Heart left ventricle (tissue), 16 donors: ENCODE measurements around the gene ADAMTSL2. TPM values are rescaled to one million over a fixed set of nuclear protein-coding genes. Genes with fewer than 3 reads are reported as not detected.

Source experiments
- ATAC-seq, 4 donors: fragments of 200-7000 bp; cut with Tn5 transposase; one replicate each; pipeline ENCODE4 v1.9.1; 2020 to 2022; ENCODE audit warnings: moderate library complexity in 4 of 4, mild to moderate bottlenecking in 3 of 4, moderate number of reproducible peaks in 1 of 4
- DNase-seq, 5 donors: peaks; one replicate each; pipeline ENCODE4 v3.0.0-alpha.2; 2020
- H3K27ac ChIP-seq, 12 donors: fragments of 200-600 bp; sonication (generic) in 4 of 12; one replicate each; pipeline versions ENCODE4 v1.5.0 to v1.8.0; 2016 to 2022; ENCODE audit warnings: mild to moderate bottlenecking in 2 of 12
- H3K27me3 ChIP-seq, 9 donors: fragments of 200-600 bp; sonication (generic) in 2 of 9; one replicate each; pipeline versions ENCODE4 v1.5.1 to v1.8.0; 2016 to 2022; ENCODE audit warnings: mild to moderate bottlenecking in 3 of 9
- H3K36me3 ChIP-seq, 9 donors: fragments of 200-600 bp; sonication (generic) in 2 of 9; one replicate each; pipeline versions ENCODE4 v1.5.0 to v1.8.0; 2018 to 2022; ENCODE audit warnings: mild to moderate bottlenecking in 2 of 9
- H3K4me1 ChIP-seq, 12 donors: fragments of 200-600 bp; sonication (generic) in 4 of 12; one replicate each; pipeline versions ENCODE4 v1.5.0 to v1.8.0; 2016 to 2022; ENCODE audit warnings: mild to moderate bottlenecking in 3 of 12
- H3K4me3 ChIP-seq, 12 donors: fragments of 200-600 bp; sonication (generic) in 4 of 12; one replicate each; pipeline versions ENCODE4 v1.5.0 to v1.8.0; 2017 to 2022; ENCODE audit warnings: mild to moderate bottlenecking in 9 of 12, moderate library complexity in 4 of 12
- H3K9me3 ChIP-seq, 12 donors: fragments of 200-600 bp; sonication (generic) in 4 of 12; one replicate each; pipeline versions ENCODE4 v1.5.0 to v1.8.0; 2016 to 2022; ENCODE audit warnings: mild to moderate bottlenecking in 1 of 12
- CTCF ChIP-seq, 12 donors: fragments of 200-600 bp; sonication (generic) in 4 of 12; IDR thresholded peaks; one replicate each; pipeline versions ENCODE4 v1.5.0 to v1.8.0; 2018 to 2022; ENCODE audit warnings: antibody characterized with exemption in 12 of 12, mild to moderate bottlenecking in 5 of 12
- POLR2A ChIP-seq, 2 donors: fragments of 450-650 bp; IDR thresholded peaks; one replicate each; pipeline ENCODE4 v1.6.1; 2017; ENCODE audit warnings: antibody characterized with exemption in 2 of 2, mild to moderate bottlenecking in 2 of 2, moderate library complexity in 2 of 2
- WGBS, 4 donors: extraction: QIAGEN DNeasy Blood & Tissue Kit in 2 of 4; methylation state at CpG; one replicate each; pipeline versions ENCODE4 v1.1.5 to v1.1.7; 2013 to 2018; 5-methylcytosine and 5-hydroxymethylcytosine counted together
- intact Hi-C, 10 donors: fragments of 100-400 bp; cut with DNase I; formaldehyde crosslinking; loops; one replicate each; pipeline versions ENCODE4 v1.11.1 to v1.14.2; 2022
- polyA plus RNA-seq, 2 donors: library from polyadenylated mRNA; stranded (reverse); fragments of 200-250 nt; gene quantifications; one replicate each; pipeline ENCODE4 v1.2.3, GENCODE V29; 2013
- total RNA-seq, 9 donors: library from RNA; depleted of rRNA in 2 of 9; stranded (reverse); fragments of >200 nt in 2 of 9; fragmentation: NEBNext Ultra II Directional in 3 of 9; extraction: Animal tissue kit (Norgen Biotek cat#: 25700) in 3 of 9; gene quantifications; one replicate each; pipeline versions ENCODE4 v1.1.0 to v1.2.4, GENCODE V29; 2016 to 2023
- donor health status: ischemic (EF 13 %, LVEDD 7.1; RV severe dilation, severe dysfunction).
- donor health status: healthy with polysubstance abuse.
- donor health status: DM: no; HTN: yes; CAD: no.
- donor health status: DM: no; HTN: no; CAD: no.
- donor health status: ischemic (EF 25% LVEDD 6.9; RV normal size, moderate dysfunction).
- donor health status: ischemic (EF 25% LVEDD 5.7; RV mildly dilated, moderate dysfunction).
- donor health status: healthy.
- donor health status: DM: yes; HTN: yes; CAD: no.
- donor health status: ischemic (EF 35%, LVEDD 5.7; RV mildly dilated, moderate dysfunction).
- donor health status: nonischemic (EF 11% LVEDD 7.7; RV severe dilation, severe dysfunction).
- donor health status: DM: yes; HTN: yes; CAD: no.
- donor health status: PGD.
- donor health status: ischemic (EF 29% LVEDD 5.4; RV normal size, mild dysfunction).
- donor health status: nonischemic (EF 23%, LVEDD 6.1; RV moderate dilation, normal function).

The ADAMTSL2 gene
- total and polyA plus RNA-seq, 11 donors, result 2.3 to 5.1 (median 3.7) TPM

- Histone ChIP-seq H3K27me3 (no peaks in the 10 kb centered on the region), H3K9me3 (no peaks in the 10 kb centered on the region)
- no peak for ATAC-seq
These were observed 34.7 kb downstream of the ADAMTSL2 start for GRCh38 chr9:133569121-133569785.

DNA sequence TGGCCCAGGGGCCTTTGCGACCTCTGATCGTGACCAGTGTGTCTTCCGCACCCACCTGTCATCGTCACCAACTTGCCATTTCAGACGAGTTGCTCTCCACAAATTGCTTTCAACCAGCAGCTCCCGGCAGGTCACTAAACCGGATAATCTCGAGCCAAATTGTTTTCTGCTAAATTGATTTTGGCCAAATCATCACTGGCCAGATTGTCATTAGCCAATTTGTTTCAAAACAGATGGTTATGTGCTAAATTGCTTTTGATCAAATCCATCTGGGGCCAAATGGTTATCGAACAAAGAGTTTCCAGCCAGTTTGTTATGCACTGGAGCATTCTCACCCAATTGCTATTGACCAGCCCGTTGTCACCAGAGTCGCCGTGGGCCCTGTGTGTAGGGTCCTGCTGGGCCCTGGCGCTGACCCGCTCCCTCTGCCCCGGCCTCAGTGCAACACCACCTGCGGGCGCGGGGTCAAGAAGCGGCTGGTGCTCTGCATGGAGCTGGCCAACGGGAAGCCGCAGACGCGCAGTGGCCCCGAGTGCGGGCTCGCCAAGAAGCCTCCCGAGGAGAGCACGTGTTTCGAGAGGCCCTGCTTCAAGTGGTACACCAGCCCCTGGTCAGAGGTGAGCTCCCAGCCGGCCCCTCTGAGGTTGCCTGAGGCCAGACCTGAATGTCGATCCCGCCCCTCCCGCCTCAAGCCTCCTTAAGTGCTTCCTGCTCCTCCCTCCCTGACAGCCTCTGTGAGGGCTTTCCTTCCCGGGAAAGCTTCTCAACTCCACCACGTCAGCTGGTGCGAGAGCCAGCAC is 35.6 kb downstream of the ADAMTSL2 start:
- H3K4me1 ChIP-seq, result peaks cover 0 to 23% (median 9%) of the 10 kb centered on the region in 12 donors
- no peak overlapping the region for H3K27ac ChIP-seq
- intact Hi-C loops, result loop anchor here in 1 of 10 donors (5.0 kb wide), 1 partner anchor 33 kb away; no protein-coding TSS in a partner anchor
- no peaks in the 10 kb centered on the region for H3K9me3 ChIP-seq
- no peak for DNase-seq
- no peak overlapping the region for H3K4me3 ChIP-seq
- TF ChIP-seq CTCF (IDR thresholded peaks at IDR 0.05), result no peak
- no peak for TF ChIP-seq POLR2A (IDR thresholded peaks at IDR 0.05)
- ATAC-seq, result no peak
- no peaks in the 10 kb centered on the region for H3K27me3 ChIP-seq
- H3K36me3 ChIP-seq, result peaks cover 0 to 26% (median 0%) of the 10 kb centered on the region in 9 donors
- WGBS, 4 donors, result 76 to 83% (median 80%) methylated on average over 31 to 36 of the region's 36 CpGs

More at GRCh38 chr9:133569121-133569785, 34.7 kb downstream of the ADAMTSL2 start:
- H3K4me1 ChIP-seq, result peaks cover 0 to 28% (median 10%) of the 10 kb centered on the region in 12 donors
- H3K36me3 ChIP-seq, result peaks cover 0 to 26% (median 0%) of the 10 kb centered on the region in 9 donors
- no peak for DNase-seq
- H3K27ac ChIP-seq, result no peak overlapping the region
- WGBS, 4 donors, result 89 to 93% (median 91%) methylated on average over 14 of the region's 14 CpGs
- TF ChIP-seq CTCF (IDR thresholded peaks at IDR 0.05), result no peak
- TF ChIP-seq POLR2A (IDR thresholded peaks at IDR 0.05), result no peak
- H3K4me3 ChIP-seq, result no peak overlapping the region
- intact Hi-C loops, result no loop called here

DNA sequence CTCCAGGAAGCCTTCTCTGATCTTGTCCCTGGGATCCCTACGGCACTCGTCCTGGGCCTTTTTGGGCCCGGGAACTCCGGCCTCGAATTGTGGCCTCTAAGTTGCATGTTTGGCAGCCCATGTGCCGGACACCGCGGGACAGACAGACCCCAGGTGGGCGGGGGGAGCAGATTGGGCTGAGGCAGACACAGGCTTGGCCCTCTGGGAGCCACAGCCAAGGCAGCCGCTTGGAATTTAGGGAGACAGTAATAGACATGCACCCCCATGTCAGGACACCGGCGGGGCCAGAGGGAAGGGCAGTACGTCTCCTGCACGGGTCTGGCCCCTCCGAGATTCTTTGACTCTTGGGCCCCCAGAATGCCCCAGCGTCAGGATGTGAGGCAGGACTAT is 36.2 kb downstream of the ADAMTSL2 start:
- ATAC-seq (no peak), DNase-seq (no peak)
- no peak overlapping the region for H3K4me3 ChIP-seq
- TF ChIP-seq CTCF (IDR thresholded peaks at IDR 0.05), result no peak
- no peak for TF ChIP-seq POLR2A (IDR thresholded peaks at IDR 0.05)
- peaks cover 0 to 26% (median 0%) of the 10 kb centered on the region in 9 donors for H3K36me3 ChIP-seq
- intact Hi-C loops, result loop anchor here in 1 of 10 donors (5.0 kb wide), 1 partner anchor 33 kb away; no protein-coding TSS in a partner anchor
- H3K27ac ChIP-seq, result no peak overlapping the region
- 82 to 89% (median 88%) methylated on average over 11 to 16 of the region's 16 CpGs for WGBS, 4 donors
- H3K9me3 ChIP-seq, result no peaks in the 10 kb centered on the region
- H3K4me1 ChIP-seq, result peaks cover 0 to 18% (median 9%) of the 10 kb centered on the region in 12 donors
- peaks cover 0 to 3% (median 0%) of the 10 kb centered on the region in 9 donors for H3K27me3 ChIP-seq

DNA sequence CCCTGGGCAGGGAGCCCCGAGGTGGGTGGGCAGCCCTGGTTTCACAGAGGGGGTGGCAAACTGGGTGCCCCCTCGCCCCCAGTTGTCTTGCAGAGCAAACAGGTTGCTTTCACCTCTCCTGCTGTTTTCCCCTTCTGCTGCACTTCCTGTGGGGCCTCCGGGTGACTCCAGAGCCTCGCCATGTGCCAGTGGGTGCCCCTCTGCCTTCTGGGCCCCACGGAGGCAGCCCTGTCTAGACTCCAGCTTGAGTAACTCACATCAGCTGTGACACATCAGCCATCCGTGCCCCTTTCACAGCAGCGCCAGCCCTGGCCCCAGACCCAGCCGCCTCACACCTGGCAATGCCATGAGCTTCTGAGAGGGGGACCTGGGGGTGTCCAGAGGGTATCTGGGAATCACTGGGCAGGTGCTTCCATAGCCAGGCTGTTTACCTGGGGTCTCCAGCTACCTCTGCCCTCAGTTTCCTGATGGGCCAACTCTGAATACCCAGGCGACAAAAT is 36.9 kb downstream of the ADAMTSL2 start:
- H3K4me1 ChIP-seq, result peaks cover 0 to 21% (median 9%) of the 10 kb centered on the region in 12 donors
- no peak overlapping the region for H3K4me3 ChIP-seq
- intact Hi-C loops, result loop anchor here in 1 of 10 donors (5.0 kb wide), 1 partner anchor 34 kb away; no protein-coding TSS in a partner anchor
- no peak overlapping the region for H3K27ac ChIP-seq
- ATAC-seq (no peak), DNase-seq (no peak)
- WGBS, 4 donors, result 80 to 90% (median 88%) methylated on average over 9 of the region's 9 CpGs
- H3K36me3 ChIP-seq, result peaks cover 0 to 26% (median 0%) of the 10 kb centered on the region in 9 donors
- no peaks in the 10 kb centered on the region for H3K9me3 ChIP-seq
- peaks cover 0 to 4% (median 0%) of the 10 kb centered on the region in 9 donors for H3K27me3 ChIP-seq
- TF ChIP-seq CTCF (IDR thresholded peaks at IDR 0.05) (no peak), POLR2A (IDR thresholded peaks at IDR 0.05) (no peak)
